GM19240 (cell line): Measurements from ENCODE around the gene SP3.
A peak's percentile ranks its signal among the peaks of the same experiment; 100 is the strongest.

Experiments used
- DNase-seq: peaks from one replicate; pipeline ENCODE4 v3.0.0; 2011; ENCODE audit warnings: low spot score; ENCODE audit not compliant: insufficient read length

Gene SP3

GRCh38 chr2:173965372-173966025, at the start of gene SP3:
Gene SP3, minus strand, starts transcription at chr2:173965373. Its CDS starts 202 bp downstream, at chr2:173965171.
- DNase-seq: peak; percentile 90

- no peak for DNase-seq
Measured at GRCh38 chr2:174014699-174015070, 49.5 kb upstream of the SP3 start.

DNA sequence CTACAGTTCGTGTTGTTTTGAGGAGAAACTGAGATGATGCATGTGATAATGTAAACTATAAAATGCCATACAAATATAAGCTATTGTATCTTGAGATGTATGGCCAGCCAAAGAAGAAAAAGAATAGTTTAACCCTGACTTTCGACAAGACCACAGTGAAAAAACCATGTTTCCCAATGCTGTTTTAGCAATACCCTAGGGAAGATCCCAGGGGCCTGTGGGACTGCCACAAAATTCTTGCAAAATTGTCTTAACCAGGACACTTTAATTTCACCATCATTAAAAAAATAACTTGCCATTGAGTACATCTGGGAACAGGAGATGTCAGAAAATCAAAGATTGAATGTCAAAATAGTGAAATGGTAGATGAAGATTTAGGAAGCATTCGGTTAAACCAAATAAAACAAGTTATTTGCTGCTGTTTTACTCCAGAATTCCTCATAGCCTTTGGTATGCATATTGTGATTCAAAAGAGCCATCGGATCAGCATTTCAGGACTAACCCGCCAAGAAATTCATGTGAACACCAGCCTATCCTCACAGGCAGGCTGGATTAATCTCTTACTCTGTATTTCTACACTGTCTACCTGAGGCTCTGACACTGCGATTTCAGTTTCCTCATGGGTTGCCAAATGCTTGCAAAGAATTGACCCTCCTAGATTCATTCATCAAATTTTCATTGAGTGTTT, 49.0 kb upstream of the SP3 start:
- no peak for DNase-seq

DNA sequence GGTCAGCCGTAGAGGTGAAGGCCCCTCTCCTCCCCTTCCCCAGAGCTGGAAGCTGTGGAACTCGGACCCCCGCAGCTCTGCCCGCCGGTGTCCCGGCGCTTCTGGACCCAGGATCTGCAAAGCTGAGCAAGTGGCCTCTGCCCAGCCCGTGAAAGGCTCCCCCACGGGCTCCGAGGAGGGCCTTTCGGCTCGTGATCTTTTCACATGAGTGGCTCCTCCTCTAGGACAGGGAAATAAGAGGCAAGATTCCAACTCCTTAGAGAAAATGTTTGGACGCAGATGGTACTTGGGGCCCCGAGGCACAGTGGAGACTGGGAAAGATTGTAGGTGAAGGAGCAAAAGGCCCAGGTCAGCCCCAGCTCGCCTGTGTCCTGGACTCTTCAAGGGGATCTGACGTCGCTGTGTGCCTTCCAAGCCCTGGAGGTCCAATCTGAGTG, 48.2 kb upstream of the SP3 start:
- no peak for DNase-seq

DNA sequence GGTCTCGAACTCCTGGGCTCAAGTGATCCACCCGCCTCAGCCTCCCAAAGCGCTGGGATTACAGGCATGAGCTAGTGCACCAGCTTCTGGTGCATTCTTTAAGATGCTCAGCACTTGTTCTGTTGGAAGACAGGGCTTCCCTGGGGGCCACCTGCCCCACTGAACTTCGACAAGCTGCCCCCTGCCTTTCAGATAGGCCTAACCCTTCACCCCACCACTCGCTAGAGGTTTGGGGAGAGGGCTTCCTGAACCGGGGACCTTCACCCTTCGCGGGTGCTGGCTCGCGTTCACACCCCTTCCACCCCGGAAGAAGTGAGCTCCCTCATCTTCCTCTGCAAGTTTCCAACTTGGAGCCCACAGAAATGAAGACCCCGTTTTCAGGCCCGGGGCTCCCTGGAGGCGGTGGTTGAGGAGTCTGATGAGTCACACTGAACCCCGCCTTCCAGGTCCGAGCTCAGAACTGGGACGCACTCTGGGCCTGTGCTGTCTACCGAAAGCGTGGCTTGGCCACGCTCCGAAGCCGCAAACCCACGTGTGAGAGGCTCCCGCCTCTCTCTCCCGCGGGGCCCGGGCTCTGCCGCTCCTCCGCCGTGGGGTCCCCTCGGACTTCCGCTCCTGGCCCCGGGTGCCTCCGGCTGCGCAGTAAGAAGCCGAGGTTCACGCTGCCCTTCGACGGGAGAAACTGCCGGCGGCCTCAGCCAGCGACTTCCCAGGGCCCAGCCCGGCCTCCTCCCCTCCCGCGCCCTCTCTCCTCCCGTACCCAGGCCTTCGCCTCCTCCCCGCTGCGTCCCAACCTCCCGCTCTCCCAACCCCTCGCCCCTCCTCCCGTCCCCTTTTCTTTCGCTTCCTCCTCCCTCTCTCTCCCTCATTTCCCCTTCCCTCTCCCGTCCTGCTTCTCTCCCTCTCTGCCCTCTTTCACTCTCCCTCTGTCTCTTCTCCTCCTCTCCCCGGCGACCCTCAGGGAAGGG, 47.5 kb upstream of the SP3 start:
- no peak for DNase-seq

- DNase-seq: no peak
Measured at GRCh38 chr2:174011796-174012195, 46.6 kb upstream of the SP3 start.

GRCh38 chr2:174011173-174011572, 46.0 kb upstream of the SP3 start:
- no peak for DNase-seq

- no peak for DNase-seq
Measured at GRCh38 chr2:174009488-174010223, 44.5 kb upstream of the SP3 start.

- DNase-seq: no peak
Measured at GRCh38 chr2:174008720-174009119, 43.5 kb upstream of the SP3 start.

- no peak for DNase-seq
Measured at GRCh38 chr2:174007010-174007409, 41.8 kb upstream of the SP3 start.

DNA sequence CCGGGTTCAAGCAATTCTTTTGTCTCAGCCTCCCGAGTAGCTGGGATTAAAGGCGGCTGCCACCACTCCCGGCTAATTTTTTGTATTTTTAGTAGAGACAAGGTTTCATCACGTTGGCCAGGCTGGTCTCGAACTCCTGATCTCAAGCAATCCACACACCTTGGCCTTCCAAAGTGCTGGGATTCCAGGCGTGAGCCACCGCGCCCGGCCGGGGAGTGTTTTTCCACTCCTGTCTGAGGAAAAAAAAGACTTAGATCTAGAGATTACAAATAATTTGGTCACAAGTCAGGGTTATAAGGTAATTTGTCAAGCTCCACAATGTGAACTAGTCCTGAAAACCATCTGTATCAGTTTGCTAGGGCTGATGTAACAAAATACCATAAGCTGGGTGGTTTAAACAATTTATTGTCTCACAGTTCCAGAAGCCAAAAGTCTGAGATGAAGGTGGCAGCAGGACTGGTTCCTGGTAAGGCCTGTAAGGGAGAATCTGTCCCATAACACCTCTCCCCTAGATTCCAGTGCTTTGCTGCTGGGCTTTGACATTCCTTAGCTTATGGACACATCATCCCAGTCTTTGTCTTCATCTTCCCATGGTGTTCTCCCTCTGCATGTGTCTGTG, 40.7 kb upstream of the SP3 start:
- DNase-seq: no peak

DNA sequence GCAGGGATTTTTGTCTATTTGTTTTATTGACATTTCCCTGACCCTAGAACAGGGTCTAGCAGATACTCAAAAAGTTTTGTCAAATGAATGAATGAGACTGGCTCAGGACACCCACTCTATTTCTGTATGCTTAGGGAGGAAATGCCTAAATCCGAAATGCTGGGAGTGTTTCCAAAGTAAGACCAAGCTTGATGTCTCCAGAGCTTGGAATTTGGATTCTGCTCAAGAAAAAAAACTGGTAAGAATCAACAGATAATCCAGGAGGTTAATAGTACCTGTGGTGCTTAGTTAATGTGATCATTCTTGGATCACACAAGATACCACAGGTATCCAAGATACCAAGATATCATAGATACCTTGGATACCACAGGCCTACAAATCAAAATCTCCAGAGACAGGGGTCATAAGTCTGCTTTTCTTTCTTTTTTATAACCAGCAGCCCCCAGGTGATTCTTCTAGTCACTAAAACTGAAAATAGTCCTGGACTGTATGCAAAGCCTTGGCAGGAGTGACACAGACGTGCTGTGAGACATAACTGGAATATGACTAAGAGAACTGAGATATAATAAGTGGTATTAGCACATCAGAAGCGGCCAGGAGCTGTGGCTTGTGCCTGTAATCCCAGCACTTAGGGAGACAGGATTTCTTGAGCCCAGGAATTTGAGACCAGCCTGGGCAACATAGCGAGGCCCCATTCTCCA, 39.9 kb upstream of the SP3 start:
- no peak for DNase-seq

DNA sequence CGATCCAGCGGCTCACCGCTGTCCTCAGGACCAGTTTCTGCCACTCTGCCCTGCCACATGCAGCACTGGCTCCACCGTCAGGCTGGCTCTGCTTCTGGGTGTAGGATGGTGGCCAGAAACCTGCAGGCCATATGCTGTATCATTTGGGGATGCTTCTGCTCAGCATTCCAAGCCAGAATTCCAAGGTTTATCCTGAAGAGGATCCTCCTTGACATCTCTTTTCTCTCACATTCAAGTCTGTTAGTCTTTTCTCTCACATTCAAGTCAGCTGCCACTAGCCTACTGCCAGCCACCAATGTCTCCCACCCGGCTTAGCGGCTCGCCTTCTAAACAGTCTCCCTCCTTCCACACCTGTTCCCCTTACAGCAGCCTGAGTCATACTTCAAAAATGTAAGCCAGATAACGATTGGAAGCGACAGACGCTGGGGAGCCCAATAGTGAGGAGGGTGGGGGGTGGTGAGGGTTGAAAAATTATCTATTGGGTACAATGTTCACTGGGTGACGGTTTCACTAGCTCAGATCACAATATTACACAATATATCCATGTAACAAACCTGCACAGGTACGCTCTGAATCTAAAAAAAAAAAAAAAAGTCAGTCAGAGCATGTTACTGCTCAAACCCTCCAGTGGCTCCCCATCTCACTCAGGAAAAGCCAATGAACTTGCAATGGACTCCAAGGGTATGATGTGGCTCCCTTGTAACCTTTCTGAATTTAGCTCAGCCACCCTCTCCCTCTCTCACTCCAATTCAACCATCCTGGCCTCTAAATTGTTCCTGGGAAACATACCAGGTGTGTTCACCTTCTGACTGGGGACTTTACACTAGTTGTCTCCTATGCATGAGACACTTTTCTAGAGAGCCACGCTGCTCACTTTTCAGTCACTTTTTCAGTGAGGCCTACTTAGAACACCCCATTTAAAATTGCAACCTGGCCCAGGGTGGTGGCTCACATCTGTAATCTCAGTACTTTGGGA, 38.8 kb upstream of the SP3 start:
- DNase-seq: no peak

DNA sequence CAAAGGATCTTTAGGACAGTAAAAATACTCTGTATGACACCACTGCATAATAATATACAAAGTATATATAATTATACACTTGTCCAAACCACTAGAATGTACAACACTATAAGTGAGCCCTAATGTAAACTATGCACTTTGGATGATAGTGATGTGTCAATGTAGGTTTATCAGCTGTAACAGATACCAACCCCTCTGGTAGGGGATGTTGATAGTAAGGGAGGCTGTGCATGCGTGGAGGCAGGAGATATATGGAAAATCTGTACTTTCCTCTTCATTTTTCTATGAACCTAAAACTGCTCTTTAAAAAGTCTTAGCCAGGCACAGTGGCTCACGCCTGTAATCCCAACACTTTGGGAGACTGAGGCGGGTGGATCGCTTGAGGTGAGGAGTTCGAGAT, 37.5 kb upstream of the SP3 start:
- no peak for DNase-seq

DNA sequence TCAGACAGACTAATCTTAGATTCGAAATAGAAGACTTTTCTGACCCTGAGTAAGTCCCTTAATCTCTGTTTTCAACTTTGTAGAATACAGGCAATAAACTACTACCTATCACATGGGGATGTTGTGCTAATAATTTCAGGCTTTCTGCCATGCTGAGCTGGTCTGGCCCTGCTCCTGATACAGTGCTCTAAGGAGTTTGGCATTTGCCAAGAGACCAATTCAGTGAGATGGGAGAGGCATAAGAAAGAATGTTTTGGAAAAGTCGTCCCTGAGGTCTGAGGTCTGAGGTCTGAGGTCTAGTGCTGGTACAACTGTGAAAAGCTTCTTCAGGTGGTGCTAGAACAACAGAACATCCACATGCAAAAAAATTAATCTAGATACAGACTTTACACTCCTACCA, 35.9 kb upstream of the SP3 start:
- no peak for DNase-seq

DNA sequence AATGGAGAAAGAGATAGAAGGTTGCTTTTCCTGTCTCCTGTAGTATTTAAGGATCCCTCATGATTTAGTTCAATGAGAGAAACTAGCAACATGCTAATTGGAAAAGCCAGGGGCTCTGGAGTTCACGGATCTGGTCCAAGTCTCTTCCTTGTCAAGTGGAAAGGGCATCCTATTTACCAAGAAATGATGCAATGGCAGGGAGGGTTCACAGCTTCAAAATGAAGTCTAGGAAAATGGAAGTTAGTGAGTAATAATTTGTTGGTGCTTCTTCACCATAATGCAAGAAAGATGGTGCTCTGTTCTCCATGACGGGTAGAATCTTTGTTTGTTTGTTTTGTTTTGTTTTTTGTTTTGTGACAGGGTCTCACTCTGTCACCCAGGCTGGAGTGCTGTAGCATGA, 34.6 kb upstream of the SP3 start:
- no peak for DNase-seq

DNA sequence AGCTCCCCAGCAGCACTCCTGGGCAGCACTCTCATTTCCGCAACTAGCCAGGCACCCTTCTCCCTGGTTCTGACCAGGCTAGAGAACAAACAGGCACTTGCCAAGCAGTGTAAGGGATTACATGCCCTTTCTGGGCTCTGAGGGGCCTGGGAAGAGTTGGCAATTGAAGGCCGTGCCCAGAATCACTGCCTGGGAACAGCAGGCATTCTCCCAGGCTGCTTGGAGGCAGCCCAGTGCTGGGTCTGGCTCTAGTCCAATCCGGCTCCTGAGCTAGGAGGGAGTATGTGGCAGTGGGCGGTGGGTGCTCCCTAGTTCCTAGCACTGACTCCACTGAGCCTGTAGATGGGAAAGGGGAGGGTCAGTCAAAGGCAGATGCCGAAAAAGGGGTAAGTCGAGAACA, 34.1 kb upstream of the SP3 start:
- no peak for DNase-seq

- no peak for DNase-seq
Measured at GRCh38 chr2:173998386-173998785, 33.2 kb upstream of the SP3 start.

- no peak for DNase-seq
Measured at GRCh38 chr2:173997753-173998152, 32.6 kb upstream of the SP3 start.
